Testis (tissue), 2 donors: Measurements from ENCODE around the gene ACSM5.

Experiments used
- POLR2A ChIP-seq: fragments of 450-650 bp; IDR thresholded peaks from one replicate; pipeline ENCODE4 v1.6.1; 2017; ENCODE audit warnings: antibody characterized with exemption, mild to moderate bottlenecking, moderate library complexity
- TF ChIP-seq, protein P1 (sequence below), 3 experiments: fragments of 450-650 bp in 2 of 3; fragments of 200-600 bp in 1 of 3; sonication (generic) in 1 of 3; IDR thresholded peaks; one replicate each; pipeline ENCODE4 v1.5.1; 2016 to 2019; ENCODE audit warnings: antibody characterized with exemption in 3 of 3, mild to moderate bottlenecking in 2 of 3, moderate library complexity in 1 of 3

DNA sequence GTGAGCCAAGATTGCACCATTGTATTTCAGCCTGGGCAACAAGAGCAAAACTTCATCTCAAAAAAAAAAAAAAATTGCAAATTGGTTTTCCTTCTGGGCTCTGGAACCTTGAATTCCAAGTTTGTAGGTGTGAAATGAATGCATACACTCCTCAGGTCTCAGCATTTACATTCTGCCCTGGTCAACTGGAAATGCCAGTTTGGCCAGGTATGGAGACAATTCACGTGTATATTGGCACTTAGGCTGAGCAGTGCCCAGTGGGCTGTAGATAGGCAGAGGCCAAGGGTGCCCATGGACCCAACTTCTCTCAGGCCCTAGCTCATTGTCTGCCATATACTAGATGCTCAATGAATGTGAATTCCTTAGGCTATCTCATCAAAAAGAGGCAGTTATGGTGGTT is 20.5 kb upstream of the ACSM5 start:
- TF ChIP-seq, protein P1, sequence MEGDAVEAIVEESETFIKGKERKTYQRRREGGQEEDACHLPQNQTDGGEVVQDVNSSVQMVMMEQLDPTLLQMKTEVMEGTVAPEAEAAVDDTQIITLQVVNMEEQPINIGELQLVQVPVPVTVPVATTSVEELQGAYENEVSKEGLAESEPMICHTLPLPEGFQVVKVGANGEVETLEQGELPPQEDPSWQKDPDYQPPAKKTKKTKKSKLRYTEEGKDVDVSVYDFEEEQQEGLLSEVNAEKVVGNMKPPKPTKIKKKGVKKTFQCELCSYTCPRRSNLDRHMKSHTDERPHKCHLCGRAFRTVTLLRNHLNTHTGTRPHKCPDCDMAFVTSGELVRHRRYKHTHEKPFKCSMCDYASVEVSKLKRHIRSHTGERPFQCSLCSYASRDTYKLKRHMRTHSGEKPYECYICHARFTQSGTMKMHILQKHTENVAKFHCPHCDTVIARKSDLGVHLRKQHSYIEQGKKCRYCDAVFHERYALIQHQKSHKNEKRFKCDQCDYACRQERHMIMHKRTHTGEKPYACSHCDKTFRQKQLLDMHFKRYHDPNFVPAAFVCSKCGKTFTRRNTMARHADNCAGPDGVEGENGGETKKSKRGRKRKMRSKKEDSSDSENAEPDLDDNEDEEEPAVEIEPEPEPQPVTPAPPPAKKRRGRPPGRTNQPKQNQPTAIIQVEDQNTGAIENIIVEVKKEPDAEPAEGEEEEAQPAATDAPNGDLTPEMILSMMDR (IDR thresholded peaks at IDR 0.05): no peak
- no peak for TF ChIP-seq POLR2A
